HG03280 (cell line): Measurements from ENCODE around the gene ZSCAN1.

Experiments
- ATAC-seq: cut with Tn5 transposase; IDR thresholded peaks from one replicate; pipeline ENCODE4 v1.9.1; 2021; ENCODE audit warnings: mild to moderate bottlenecking, moderate library complexity; ENCODE audit not compliant: unreplicated experiment

ZSCAN1 gene

DNA sequence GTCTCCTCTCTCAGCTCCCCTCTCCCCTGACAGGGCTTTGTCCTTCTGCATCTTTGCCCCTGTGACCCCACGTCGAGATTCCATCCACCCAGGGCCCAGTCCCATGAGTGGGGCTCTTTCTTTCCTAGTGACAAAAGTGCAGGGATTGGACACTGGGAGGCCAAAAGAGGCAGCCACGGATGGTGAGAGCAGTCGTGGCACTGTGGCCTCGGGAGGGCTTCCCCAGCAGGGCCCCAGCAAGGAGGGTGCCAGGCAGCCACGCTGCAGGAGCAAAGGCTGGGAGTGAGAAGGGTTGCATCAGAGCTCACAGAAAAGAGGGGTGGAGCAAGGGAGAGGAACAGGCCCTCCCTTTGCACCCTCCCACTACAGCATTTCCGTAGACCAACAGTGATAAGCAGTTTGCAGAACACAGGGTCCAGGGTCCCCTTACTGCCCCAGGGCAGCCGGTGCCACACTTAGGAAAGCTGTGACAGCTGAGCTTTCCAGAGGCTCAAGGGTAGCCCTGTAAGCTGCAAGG lies 4.9 kb downstream of the ZSCAN1 start:
- ATAC-seq: no peak

DNA sequence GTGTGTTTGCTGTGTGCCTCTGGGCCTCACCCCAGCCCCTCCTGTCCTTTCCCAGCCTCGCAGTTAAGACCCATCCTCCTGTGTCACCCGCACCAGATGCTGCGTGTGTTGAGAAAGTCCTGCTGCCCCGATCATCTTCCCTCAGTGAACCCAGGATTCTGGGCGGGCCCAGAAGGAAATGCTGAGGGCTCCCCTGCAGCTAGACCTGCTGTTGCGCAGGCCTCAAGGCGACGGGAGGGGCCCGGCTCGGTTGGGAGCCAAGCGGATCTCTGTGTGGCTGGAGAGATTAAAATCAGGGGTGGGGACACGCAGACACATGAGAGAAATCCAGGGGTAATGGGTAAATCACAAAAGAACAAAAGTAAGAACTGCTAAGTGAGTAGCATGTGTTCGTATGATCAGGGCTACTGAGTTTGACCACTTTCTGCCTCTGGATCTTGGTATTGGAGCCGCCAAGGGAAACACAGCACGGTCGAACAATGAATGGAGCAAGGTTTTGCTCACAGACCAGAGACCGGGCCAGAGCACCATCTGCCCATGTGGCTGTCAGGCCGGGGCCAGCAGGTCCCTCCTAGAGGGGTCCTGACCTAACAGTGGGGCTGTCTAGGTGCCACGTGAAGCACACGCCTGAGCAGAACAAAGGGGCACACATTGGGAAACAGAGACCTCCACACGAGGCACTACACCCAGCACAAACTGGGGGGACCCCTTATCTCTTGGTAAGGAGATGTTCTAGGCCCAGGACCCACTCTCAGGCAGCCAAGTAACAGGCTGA lies 7.1 kb downstream of the ZSCAN1 start:
- ATAC-seq: no peak

DNA sequence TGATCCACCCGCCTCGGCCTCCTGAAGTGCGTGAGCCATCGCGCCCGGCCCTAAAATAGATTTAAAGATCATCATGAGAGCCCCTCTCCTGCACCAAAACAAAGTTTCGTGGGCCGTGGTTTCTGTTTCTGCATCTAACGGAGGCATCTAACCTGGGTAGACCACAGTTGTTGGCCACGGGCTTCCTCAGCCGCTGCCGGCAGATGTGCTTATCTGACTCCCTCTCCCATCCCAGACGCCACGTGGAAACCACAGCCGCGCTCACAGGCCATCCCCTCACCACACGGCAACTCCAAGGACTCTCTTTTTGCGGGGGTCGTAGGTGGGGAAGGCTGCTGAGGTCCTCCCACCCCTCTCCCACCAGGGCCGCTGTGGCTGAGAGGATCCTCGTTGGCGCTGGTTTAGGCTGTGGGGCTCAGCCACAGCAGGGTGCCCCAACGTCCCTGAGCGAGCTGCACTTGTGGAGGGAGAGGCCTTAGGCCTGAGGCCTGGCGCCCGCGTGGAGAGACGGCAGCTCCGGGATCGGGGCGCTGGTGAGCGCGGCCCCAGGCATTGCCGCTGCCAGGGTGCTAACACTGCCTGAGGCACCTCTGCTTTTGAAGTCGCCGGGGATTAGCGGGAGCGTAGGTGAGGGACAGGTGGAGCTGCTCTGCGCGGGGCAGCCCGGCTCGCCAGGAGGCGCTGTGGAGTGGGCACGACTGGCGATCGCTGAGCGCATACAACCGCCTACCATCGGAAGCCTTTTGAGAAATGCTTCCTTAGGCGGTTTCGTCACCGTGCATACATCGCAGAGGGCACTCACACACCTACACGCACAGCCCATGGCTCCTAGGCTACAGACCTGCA lies 8.9 kb downstream of the ZSCAN1 start:
- ATAC-seq: no peak

DNA sequence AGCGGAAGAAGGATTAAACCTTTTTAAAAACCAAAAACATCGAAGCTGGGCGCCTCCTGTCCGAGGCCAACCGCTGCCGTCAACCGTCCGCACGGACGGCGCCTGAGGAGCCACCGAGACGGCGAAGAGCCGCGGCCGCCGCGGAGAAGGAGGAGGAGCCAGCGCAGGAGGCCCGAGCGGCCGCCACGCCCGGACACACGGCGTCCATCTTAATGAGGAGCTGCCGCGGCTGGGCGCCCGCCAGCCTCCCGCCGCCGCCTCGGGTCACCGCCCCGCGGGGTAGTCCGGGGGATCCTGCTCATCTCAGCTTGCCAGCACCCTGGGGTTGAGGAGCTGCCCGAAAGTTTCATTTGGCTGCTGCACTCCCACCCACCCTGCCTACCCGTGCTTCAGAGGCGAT lies 10.6 kb downstream of the ZSCAN1 start:
- ATAC-seq: no peak

DNA sequence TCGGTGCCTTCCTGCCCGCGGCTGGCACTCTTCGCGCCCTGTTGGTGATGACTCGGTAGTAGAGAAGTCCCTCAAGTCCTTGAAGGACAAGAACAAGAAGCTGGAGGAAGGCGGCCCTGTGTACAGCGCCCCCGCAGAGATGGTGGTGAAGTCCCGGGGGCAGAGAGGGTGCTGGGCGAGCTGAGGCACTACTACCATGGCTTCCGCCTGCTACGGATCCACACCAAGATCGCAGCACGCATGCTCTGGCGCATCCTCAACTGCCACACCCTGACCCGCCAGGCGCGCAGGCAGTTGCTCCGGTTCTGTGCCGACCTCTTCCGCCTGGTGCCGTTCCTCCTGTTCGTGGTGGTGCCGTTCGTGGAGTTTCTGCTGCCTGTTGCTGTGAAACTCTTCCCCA lies 11.1 kb downstream of the ZSCAN1 start:
- no peak for ATAC-seq

DNA sequence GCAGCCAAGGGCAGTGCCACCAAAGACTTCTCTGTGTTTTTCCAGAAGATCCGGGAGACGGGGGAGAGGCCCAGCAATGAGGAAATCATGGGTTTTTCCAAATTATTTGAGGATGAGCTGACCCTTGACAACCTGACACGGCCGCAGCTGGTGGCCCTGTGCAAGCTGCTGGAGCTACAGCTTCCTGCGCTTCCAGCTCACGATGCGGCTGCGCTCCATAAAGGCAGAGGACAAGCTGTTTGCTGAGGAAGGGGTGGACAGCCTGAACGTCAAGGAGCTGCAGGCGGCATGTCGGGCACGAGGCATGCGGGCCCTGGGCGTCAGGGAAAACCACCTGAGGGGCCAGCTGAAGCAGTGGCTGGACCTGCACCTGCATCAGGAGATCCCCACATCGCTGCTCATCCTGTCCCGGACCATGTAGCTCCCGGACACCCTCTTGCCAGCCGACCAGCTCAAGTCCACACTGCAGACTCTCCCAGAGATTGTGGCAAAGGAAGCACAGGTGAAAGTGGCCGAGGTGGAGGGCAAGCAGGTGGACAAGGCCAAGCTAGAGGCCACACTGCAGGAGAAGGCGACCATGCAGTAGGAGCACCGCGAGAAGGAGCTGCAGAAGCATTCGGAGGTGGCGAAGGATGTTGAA lies 11.7 kb downstream of the ZSCAN1 start:
- no peak for ATAC-seq

DNA sequence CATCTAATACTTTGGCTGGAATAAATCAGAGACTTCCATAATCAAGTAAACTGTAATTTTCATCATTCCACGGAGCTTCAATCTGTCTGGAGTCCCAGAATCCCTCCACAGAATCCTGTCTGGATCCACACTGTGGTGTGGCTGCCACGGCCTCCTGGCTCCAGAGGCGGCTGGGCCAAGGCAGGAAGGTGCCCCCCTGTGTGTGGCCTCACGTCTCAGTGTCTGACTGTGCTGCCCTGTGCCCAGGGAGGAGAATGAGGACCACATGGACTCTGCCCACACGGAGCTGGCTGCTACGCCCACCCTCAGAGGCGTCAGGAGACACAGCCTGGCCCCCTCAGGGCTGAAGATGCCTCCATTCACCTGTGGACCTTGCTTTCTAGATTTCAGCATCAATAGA lies 13.0 kb downstream of the ZSCAN1 start:
- no peak for ATAC-seq

DNA sequence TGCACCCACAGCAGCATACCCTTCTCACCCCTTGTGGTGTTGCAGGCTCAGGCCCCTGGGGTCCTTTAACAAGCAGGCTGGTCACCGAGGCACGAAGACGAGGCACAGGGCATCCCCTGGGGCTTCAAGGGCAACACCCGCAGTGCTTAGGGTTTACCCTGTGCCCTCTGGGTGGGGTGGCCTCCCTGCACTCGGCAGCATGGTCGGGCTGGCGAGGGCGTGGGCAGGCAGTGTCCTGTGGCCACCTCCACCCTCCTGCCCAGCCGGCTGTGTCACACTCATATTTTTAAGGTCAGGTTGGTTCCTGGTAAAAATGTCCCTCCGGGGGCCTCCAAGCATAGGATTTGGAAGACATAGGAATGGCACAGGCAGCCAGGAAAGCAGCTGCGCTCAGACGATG lies 13.8 kb downstream of the ZSCAN1 start:
- ATAC-seq: no peak

DNA sequence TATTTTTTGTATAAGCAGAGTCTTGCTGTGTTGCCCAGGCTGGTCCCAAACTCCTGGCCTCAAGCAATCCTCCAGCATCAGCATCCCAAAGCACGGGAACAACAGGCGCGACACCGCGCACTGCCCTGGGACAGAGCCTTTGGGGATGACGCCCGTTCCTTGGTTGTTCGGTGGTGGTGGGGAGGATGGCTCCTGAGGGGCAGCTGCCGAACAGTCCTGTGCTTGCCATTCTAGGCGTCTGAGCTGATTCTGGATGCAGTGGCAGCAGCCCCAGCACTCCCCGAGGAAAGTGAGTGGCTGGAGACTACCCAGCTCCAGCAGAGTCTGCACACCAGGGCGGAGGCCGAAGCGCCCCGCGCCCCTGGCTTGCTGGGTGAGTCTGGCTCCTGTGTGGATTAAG lies 18.4 kb downstream of the ZSCAN1 start:
- no peak for ATAC-seq

DNA sequence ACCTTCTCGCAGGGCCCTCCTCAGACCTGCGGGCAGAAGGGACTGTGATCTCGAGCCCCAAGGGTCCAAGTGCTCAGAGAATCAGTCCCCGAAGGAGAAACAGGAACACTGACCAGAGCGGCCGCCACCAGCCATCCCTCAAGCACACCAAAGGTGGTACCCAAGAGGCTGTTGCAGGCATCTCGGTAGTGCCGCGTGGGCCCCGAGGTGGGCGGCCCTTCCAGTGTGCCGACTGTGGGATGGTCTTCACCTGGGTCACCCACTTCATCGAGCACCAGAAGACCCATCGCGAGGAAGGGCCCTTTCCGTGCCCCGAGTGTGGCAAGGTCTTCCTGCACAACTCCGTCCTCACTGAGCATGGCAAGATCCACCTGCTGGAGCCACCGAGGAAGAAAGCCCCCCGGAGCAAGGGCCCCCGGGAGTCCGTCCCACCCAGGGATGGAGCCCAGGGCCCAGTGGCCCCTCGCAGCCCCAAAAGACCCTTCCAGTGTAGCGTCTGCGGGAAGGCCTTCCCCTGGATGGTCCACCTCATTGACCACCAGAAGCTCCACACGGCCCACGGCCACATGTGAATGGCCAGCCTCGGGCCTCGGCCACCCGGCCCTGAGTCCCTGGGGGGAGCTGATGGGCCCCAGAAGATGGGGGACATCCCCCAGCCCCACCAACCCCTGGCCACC lies 19.8 kb downstream of the ZSCAN1 start:
- no peak for ATAC-seq

DNA sequence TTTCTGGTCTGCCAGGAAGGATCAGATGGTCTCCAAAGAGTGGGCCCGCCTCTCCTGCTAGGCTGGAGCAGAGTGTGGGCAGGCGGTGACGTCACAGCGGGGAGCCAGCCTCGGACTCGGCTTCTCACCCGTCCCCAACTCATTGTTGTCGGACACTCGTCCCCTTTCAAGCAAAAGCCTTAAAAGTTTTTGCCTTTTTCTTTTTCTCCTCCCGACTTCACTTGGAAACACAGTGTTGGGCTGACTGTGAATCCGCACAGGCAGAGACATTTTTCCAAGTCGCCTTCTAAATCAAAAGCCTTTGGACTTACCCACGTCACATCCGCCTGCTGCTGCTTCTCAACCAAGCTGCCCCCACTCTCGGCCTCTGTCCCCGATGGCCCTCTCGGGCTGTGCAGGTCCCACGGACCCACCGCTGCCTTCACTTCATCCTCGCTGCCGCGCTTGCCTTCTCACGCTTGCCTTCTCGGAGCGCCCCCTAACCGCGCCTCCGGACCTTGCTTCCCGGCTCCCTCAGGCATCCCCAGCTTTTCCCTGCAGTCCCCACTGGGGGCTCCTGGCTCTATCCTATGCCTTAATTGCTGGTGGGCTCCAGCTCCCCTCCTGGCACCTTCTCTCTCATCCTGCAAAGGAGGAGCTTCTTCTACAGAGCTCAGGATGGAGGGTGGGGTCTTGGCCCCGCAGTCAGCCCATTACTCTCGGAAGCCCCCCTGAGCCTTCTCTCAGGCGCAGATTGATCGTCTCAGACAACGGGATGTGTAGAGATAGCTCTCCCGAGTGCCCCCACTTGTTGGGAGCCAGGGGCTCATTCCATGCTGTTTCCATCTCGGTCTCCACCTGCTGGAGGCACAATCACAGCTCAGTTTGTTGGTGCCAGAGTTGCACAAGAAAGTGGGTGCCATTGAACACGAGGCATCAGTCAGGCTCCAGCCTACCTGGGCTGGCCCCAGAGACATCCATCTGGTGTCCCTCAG lies 21.4 kb downstream of the ZSCAN1 start:
- no peak for ATAC-seq

DNA sequence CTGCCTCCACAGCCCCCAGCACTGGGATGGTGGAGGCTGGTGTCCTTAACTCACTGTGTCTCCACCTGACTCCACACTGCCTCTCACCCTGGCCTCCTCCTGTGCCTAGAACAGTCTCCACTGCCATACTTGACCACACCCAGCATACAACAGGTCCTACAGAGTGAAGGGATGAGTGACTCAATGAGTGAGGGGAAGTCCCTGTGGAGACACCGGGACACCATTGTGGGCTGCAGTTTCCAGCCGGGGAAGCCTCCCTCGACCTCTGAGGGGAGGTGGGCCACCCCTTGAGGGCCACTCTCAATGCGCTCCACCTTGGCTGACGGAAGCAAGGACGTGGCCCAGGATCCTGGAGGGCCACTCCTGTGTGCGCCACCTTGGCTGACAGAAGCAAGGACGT lies 22.4 kb downstream of the ZSCAN1 start:
- ATAC-seq: no peak

DNA sequence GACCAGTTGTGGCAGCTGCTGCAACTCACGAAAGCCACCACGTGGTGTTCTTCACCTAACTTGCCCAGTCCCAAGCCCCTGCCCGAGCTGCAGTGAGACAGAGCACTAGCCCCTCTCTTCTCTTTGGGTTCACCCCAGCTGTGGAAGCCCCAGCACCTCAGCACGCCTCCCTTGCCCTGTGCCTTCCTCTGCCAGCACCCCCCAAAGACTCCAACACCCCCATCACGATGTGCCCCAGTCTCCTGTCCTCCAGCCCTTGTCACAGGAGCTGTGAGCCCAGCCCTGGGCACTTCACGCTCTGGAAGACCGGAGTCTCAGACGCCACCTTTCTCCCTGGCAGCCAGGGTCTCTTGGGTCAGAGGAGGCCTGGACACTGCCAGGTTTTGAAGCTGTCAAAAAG lies 23.0 kb downstream of the ZSCAN1 start:
- ATAC-seq: no peak

DNA sequence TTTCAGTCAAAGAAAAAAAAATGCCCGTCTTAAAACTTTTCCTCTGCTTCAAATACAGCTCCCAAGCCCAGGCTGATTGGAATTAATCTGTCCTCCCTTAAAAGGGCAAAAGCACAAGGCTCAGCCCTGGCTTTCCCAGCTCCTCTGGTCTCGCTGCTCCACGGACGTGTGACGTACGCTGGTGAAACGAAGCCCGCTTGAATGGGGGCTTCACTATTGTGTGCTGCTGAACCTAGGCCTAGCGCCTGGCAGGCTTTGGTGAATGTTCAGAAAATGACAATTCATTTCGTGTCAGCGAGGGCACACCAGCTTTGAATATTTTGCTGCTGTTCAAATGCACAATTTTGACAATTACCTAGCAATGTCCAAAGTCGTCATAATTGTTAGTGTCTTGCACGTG lies 24.6 kb downstream of the ZSCAN1 start:
- ATAC-seq: no peak

DNA sequence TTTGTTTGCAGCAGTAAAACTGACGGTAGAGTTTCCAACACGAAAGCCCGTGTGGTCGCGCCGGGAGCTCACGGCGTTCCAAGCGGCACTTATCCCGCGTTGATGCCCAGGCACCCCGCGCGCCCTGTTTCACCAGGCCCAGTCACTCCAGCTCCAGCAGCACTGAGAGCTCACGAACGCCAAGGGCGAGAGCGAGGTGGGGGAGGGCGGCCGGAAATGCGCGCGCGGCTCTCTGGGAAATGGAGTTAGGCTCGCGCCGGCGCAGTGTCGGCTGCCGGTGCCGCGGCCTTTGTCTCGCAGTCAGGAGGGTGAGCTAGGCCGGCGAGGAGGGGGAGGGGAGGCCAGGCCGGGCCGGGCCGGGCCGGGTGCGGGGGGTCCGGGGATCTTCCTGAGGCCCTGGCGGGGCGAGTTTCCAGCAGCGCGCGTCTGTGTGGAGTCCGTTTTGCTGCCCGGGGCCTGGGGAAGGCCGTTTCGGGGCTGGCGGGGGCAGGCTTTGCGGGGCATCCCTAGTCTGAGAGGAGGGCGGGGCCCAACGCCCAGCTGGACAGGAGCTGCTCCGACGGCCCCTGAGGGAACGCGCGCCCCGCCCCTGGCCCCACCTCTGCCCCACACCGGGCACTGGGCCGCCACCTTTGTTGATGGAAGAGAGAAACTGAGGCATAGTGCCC lies 25.3 kb downstream of the ZSCAN1 start, which contains the start of gene ZNF135:
TSS of gene ZNF135 (plus strand) at position 280 of the 668 bp plus-strand sequence. CDS start 721 bp downstream, outside the sequence.
- no peak for ATAC-seq

DNA sequence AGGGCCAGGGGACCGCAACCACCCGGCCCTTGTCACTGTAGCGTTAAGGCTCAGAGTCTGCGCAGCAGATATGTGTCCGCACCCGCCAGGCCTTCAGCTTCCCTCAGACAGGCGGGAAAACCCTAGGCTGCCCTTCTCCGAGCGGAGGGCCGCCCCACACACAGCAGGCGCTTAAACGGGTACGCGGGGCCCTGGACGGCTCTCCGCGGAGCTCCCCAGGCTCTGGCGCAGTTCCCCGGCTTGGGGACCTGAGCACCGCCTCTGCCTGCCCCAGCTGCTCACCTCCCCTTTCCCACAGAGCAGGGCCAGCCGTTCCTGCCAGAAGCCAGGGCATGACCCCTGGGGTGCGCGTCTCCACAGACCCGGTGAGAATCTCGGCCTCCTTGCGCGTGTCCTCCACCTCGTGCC lies 25.9 kb downstream of the ZSCAN1 start:
- no peak for ATAC-seq

DNA sequence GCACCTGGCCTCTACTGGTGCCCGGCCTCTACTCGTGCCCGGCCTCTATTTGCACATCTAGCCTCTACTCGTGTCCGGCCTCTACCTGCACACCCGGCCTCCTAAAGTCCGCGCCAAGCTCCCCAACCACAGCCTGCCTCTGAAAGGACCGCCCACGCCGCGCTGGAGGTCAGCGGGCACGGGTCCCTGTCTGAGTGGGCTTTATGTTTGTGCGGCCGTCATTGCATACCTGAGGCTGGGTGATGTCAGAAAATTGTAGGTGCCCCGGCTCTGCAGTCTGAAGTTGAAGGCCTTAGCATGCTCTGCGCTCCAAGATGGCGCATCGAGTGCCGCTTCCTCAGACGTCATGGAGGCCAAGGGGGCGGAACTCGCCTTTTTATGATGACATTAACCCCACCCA lies 26.4 kb downstream of the ZSCAN1 start:
- no peak for ATAC-seq

DNA sequence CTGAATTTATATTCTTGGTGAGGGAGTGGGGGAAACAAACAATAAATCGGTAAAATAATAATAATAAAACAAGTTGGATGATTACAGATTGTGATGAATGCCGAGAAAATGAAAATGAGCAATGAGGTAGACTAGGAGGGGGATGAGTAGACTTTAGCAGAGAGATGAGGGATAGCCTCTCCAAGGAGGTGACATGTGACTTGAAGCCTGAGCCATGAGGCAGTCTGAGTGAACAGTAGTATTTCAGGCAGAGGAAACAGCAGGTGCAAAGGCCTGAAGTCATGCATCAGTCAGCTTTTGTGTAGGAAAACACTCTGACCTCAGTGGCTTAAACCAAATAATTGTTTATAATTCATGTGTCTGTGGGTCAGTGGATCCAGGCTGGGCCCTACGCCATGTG lies 29.9 kb downstream of the ZSCAN1 start:
- ATAC-seq: no peak

DNA sequence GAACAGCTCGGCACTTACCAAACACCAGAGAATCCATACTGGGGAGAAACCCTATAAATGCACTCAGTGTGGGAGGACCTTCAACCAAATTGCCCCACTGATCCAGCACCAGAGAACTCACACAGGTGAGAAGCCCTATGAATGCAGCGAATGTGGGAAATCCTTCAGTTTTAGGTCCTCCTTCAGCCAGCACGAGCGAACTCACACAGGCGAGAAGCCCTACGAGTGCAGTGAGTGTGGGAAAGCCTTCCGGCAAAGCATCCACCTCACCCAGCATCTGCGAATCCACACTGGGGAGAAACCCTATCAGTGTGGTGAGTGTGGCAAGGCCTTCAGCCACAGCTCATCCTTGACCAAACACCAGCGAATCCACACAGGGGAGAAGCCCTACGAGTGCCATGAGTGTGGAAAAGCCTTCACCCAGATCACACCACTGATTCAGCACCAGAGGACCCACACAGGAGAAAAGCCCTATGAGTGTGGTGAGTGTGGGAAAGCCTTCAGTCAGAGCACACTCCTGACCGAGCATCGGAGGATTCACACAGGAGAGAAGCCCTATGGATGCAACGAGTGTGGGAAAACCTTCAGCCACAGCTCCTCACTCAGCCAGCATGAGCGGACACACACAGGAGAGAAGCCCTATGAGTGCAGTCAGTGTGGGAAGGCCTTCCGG lies 33.6 kb downstream of the ZSCAN1 start:
- no peak for ATAC-seq
